GM12864 (cell line): ENCODE measurements around the gene GDE1.

ENCODE experiments used
- DNase-seq: peaks from one replicate; pipeline ENCODE4 v3.0.0-alpha.2; 2011; ENCODE audit warnings: low read depth
- H3K4me3 ChIP-seq: 2 replicates; pipeline ENCODE4 v1.5.1; 2011; ENCODE audit warnings: mild to moderate bottlenecking, low read depth, low read length, control low read depth
- CTCF ChIP-seq: IDR thresholded peaks from 2 replicates; pipeline ENCODE4 v1.5.1; 2011; ENCODE audit warnings: low read depth, mild to moderate bottlenecking, moderate library complexity, low read length, control low read depth, inconsistent platforms; ENCODE audit errors: missing control alignments

GDE1 gene

GRCh38 chr16:19503461-19504075, 18.3 kb downstream of the GDE1 start:
- no peak for DNase-seq
- TF ChIP-seq CTCF: no peak
- no peak overlapping the region for H3K4me3 ChIP-seq

- no peak overlapping the region for H3K4me3 ChIP-seq
- peak; percentile 72 for TF ChIP-seq CTCF
- DNase-seq: no peak
Measured at GRCh38 chr16:19502395-19503131, 19.3 kb downstream of the GDE1 start.

- no peak for TF ChIP-seq CTCF
- H3K4me3 ChIP-seq: no peak overlapping the region
- no peak for DNase-seq
Measured at GRCh38 chr16:19499481-19499880, 22.4 kb downstream of the GDE1 start.

- H3K4me3 ChIP-seq: no peak overlapping the region
- no peak for TF ChIP-seq CTCF
- no peak for DNase-seq
Measured at GRCh38 chr16:19499006-19499405, 22.9 kb downstream of the GDE1 start.

GRCh38 chr16:19497176-19497575, 24.7 kb downstream of the GDE1 start:
- no peak for DNase-seq
- no peak overlapping the region for H3K4me3 ChIP-seq
- TF ChIP-seq CTCF: no peak

GRCh38 chr16:19490619-19491018, 31.3 kb downstream of the GDE1 start:
- no peak for DNase-seq
- no peak overlapping the region for H3K4me3 ChIP-seq
- TF ChIP-seq CTCF: no peak

- DNase-seq: no peak
- no peak overlapping the region for H3K4me3 ChIP-seq
- TF ChIP-seq CTCF: no peak
Measured at GRCh38 chr16:19488213-19488640, 33.7 kb downstream of the GDE1 start.
